ENCODE data around the gene WIPF1. TPM values are rescaled to one million over a fixed set of nuclear protein-coding genes. Genes with fewer than 3 reads are reported as not detected.

The WIPF1 gene
- total and polyA plus RNA-seq, 4 donors: 40.9 to 118 (median 79.2) TPM

GRCh38 chr2:174563530-174564282 lies 33.9 kb downstream of the WIPF1 start:
- H3K4me1 ChIP-seq (ENCODE audit: control insufficient read depth in 1 of 2, insufficient read depth in 2 of 2, low read length in 2 of 2): peaks cover 0 to 2% of the 10 kb centered on the region in 2 donors
- intact Hi-C loops (cut with DNase I): no loop called here
- ATAC-seq (ENCODE audit: low FRiP score) (no peak), DNase-seq (no peak)
- no peak overlapping the region for H3K27ac ChIP-seq (ENCODE audit: low read depth in 1 of 2, low read length in 2 of 2)
- H3K9me3 ChIP-seq (ENCODE audit: control insufficient read depth, low read length): no peaks in the 10 kb centered on the region
- H3K27me3 ChIP-seq (ENCODE audit: control insufficient read depth in 1 of 2, insufficient read depth in 2 of 2, low read length in 1 of 2): no peaks in the 10 kb centered on the region
- H3K4me3 ChIP-seq (ENCODE audit: low read length in 2 of 2): no peak overlapping the region
- 80 to 86% methylated on average over 5 of the region's 5 CpGs for WGBS, 2 donors
- no peaks in the 10 kb centered on the region for H3K36me3 ChIP-seq (ENCODE audit: control insufficient read depth in 1 of 2, insufficient read depth in 2 of 2, low read length in 1 of 2)

DNA sequence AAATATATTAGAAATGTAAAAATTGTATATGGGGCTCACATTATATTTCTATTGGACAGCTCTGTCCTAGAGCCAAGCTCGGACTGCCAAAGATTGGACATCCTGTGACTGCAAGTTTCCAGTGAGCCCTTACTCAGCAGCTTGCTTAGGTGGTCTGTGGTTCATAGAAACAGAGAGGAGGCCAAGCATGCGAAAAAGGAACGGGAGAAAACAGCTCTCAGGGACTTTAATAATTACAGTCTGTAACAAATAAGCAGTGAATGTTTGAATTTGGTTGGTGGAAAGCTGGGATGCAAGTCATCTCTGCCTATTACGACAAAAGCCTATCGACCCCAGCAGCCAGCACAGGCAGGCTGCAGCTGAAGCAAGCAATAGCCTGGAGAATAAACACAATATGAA lies 35.6 kb downstream of the WIPF1 start:
- peak overlapping the region in 1 of 2 donors; percentile 7 for H3K27ac ChIP-seq (ENCODE audit: low read depth in 1 of 2, low read length in 2 of 2)

GRCh38 chr2:174561283-174561971 lies 36.2 kb downstream of the WIPF1 start:
- WGBS, 2 donors: 4 to 8% methylated on average over 8 of the region's 8 CpGs
- peak; percentile 80 to 88 for DNase-seq
- ATAC-seq (ENCODE audit: low FRiP score): peak; percentile 90

More for the DNA sequence above, 35.6 kb downstream of the WIPF1 start:
- peaks cover 0 to 2% of the 10 kb centered on the region in 2 donors for H3K4me1 ChIP-seq (ENCODE audit: control insufficient read depth in 1 of 2, insufficient read depth in 2 of 2, low read length in 2 of 2)
- H3K27me3 ChIP-seq (ENCODE audit: control insufficient read depth in 1 of 2, insufficient read depth in 2 of 2, low read length in 1 of 2): no peaks in the 10 kb centered on the region
- no peak overlapping the region for H3K4me3 ChIP-seq (ENCODE audit: low read length in 2 of 2)
- H3K9me3 ChIP-seq (ENCODE audit: control insufficient read depth, low read length): no peaks in the 10 kb centered on the region
- H3K36me3 ChIP-seq (ENCODE audit: control insufficient read depth in 1 of 2, insufficient read depth in 2 of 2, low read length in 1 of 2): no peaks in the 10 kb centered on the region
- intact Hi-C loops (cut with DNase I): no loop called here
- ATAC-seq (ENCODE audit: low FRiP score) (no peak), DNase-seq (no peak)
- WGBS, 2 donors: 28 to 32% methylated on average over 5 of the region's 5 CpGs

DNA sequence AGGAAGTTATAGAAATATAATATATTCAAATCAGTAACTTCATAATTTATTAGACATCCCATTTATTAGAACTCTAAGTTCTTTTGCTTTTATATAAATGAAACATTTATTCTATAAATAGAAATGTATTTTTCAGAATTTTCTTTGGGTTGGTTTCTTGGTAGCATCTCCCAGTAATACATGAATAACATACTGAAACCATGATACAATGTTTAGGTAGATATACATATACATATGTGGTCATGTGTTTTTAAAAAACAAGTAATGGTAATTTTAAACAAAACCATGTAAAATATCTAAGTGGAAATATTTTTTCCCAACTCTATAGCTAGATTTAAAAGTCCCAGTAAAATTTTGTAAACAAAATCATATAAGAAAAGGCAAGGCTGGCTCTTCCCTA lies 36.9 kb downstream of the WIPF1 start:
- Histone ChIP-seq H3K4me1 (ENCODE audit: control insufficient read depth in 1 of 2, insufficient read depth in 2 of 2, low read length in 2 of 2) (peaks cover 0 to 2% of the 10 kb centered on the region in 2 donors), H3K27ac (ENCODE audit: low read depth in 1 of 2, low read length in 2 of 2) (no peak overlapping the region), H3K36me3 (ENCODE audit: control insufficient read depth in 1 of 2, insufficient read depth in 2 of 2, low read length in 1 of 2) (no peaks in the 10 kb centered on the region), H3K27me3 (ENCODE audit: control insufficient read depth in 1 of 2, insufficient read depth in 2 of 2, low read length in 1 of 2) (no peaks in the 10 kb centered on the region), H3K9me3 (ENCODE audit: control insufficient read depth, low read length) (no peaks in the 10 kb centered on the region), H3K4me3 (ENCODE audit: low read length in 2 of 2) (no peak overlapping the region)
- DNase-seq (no peak), ATAC-seq (ENCODE audit: low FRiP score) (no peak)
- intact Hi-C loops (cut with DNase I): no loop called here

More at GRCh38 chr2:174561283-174561971, 36.2 kb downstream of the WIPF1 start:
- Histone ChIP-seq H3K9me3 (ENCODE audit: control insufficient read depth, low read length) (no peaks in the 10 kb centered on the region), H3K4me3 (ENCODE audit: low read length in 2 of 2) (no peak overlapping the region), H3K27me3 (ENCODE audit: control insufficient read depth in 1 of 2, insufficient read depth in 2 of 2, low read length in 1 of 2) (no peaks in the 10 kb centered on the region), H3K36me3 (ENCODE audit: control insufficient read depth in 1 of 2, insufficient read depth in 2 of 2, low read length in 1 of 2) (no peaks in the 10 kb centered on the region), H3K4me1 (ENCODE audit: control insufficient read depth in 1 of 2, insufficient read depth in 2 of 2, low read length in 2 of 2) (peaks cover 0 to 2% of the 10 kb centered on the region in 2 donors), H3K27ac (ENCODE audit: low read depth in 1 of 2, low read length in 2 of 2) (no peak overlapping the region)
- intact Hi-C loops (cut with DNase I): no loop called here

- intact Hi-C loops (cut with DNase I): no loop called here
- H3K4me3 ChIP-seq (ENCODE audit: low read length in 2 of 2): no peak overlapping the region
- DNase-seq: no peak
- no peak overlapping the region for H3K27ac ChIP-seq (ENCODE audit: low read depth in 1 of 2, low read length in 2 of 2)
- no peaks in the 10 kb centered on the region for H3K4me1 ChIP-seq (ENCODE audit: control insufficient read depth in 1 of 2, insufficient read depth in 2 of 2, low read length in 2 of 2)
- no peaks in the 10 kb centered on the region for H3K9me3 ChIP-seq (ENCODE audit: control insufficient read depth, low read length)
- 61 to 71% methylated on average over 4 of the region's 4 CpGs for WGBS, 2 donors
- no peaks in the 10 kb centered on the region for H3K27me3 ChIP-seq (ENCODE audit: control insufficient read depth in 1 of 2, insufficient read depth in 2 of 2, low read length in 1 of 2)
- ATAC-seq (ENCODE audit: low FRiP score): no peak
- no peaks in the 10 kb centered on the region for H3K36me3 ChIP-seq (ENCODE audit: control insufficient read depth in 1 of 2, insufficient read depth in 2 of 2, low read length in 1 of 2)
These were observed 41.6 kb downstream of the WIPF1 start for GRCh38 chr2:174555998-174556397.

- Histone ChIP-seq H3K4me1 (ENCODE audit: control insufficient read depth in 1 of 2, insufficient read depth in 2 of 2, low read length in 2 of 2) (no peaks in the 10 kb centered on the region), H3K27ac (ENCODE audit: low read depth in 1 of 2, low read length in 2 of 2) (no peak overlapping the region), H3K9me3 (ENCODE audit: control insufficient read depth, low read length) (no peaks in the 10 kb centered on the region), H3K4me3 (ENCODE audit: low read length in 2 of 2) (no peak overlapping the region), H3K27me3 (ENCODE audit: control insufficient read depth in 1 of 2, insufficient read depth in 2 of 2, low read length in 1 of 2) (no peaks in the 10 kb centered on the region), H3K36me3 (ENCODE audit: control insufficient read depth in 1 of 2, insufficient read depth in 2 of 2, low read length in 1 of 2) (no peaks in the 10 kb centered on the region)
- intact Hi-C loops (cut with DNase I): no loop called here
- 90% methylated on average over 4 of the region's 4 CpGs for WGBS, 2 donors
- no peak for DNase-seq
- no peak for ATAC-seq (ENCODE audit: low FRiP score)
These were observed 43.0 kb downstream of the WIPF1 start for GRCh38 chr2:174554529-174555150.

DNA sequence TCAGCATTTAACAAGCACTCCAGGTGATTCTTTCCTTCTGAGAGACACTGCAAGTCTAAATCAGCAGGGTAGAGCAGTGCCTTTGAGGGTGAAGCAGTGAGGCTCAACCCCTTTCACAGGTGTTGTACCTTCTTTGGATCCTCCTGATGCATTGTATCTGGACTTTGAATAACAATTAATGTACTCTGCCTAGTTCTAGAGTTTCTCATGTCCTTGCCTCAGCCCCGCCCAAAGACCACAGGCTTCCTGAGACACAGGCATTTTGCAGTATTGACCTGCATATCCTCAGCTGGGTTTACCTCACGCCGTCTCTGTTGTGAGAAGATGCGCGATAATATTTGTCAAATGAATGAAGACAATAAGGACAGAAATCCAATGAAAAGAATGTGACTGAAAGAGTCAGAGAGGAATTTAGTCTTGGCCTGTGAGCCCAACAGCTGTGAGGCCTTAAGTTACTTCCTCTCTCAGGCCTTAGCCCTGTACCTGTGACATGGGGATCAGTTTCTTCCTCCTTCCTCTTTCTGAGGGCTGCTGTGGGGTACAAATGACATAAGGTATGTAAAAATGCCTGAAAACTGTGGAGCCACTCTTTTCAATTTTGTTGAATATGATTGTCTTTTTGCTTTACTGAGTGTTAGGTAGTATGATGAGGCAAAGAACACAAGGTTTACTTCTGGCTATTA lies 43.7 kb downstream of the WIPF1 start:
- WGBS, 2 donors: 96 to 99% methylated on average over 5 of the region's 5 CpGs
- H3K4me3 ChIP-seq (ENCODE audit: low read length in 2 of 2): no peak overlapping the region
- no peaks in the 10 kb centered on the region for H3K4me1 ChIP-seq (ENCODE audit: control insufficient read depth in 1 of 2, insufficient read depth in 2 of 2, low read length in 2 of 2)
- intact Hi-C loops (cut with DNase I): no loop called here
- H3K36me3 ChIP-seq (ENCODE audit: control insufficient read depth in 1 of 2, insufficient read depth in 2 of 2, low read length in 1 of 2): no peaks in the 10 kb centered on the region
- no peak overlapping the region for H3K27ac ChIP-seq (ENCODE audit: low read depth in 1 of 2, low read length in 2 of 2)
- ATAC-seq (ENCODE audit: low FRiP score) (no peak), DNase-seq (no peak)
- no peaks in the 10 kb centered on the region for H3K27me3 ChIP-seq (ENCODE audit: control insufficient read depth in 1 of 2, insufficient read depth in 2 of 2, low read length in 1 of 2)
- no peaks in the 10 kb centered on the region for H3K9me3 ChIP-seq (ENCODE audit: control insufficient read depth, low read length)

- DNase-seq (no peak), ATAC-seq (ENCODE audit: low FRiP score) (no peak)
- Histone ChIP-seq H3K27me3 (ENCODE audit: control insufficient read depth in 1 of 2, insufficient read depth in 2 of 2, low read length in 1 of 2) (no peaks in the 10 kb centered on the region), H3K36me3 (ENCODE audit: control insufficient read depth in 1 of 2, insufficient read depth in 2 of 2, low read length in 1 of 2) (no peaks in the 10 kb centered on the region), H3K4me3 (ENCODE audit: low read length in 2 of 2) (no peak overlapping the region), H3K27ac (ENCODE audit: low read depth in 1 of 2, low read length in 2 of 2) (no peak overlapping the region), H3K4me1 (ENCODE audit: control insufficient read depth in 1 of 2, insufficient read depth in 2 of 2, low read length in 2 of 2) (no peaks in the 10 kb centered on the region), H3K9me3 (ENCODE audit: control insufficient read depth, low read length) (no peaks in the 10 kb centered on the region)
- intact Hi-C loops (cut with DNase I): no loop called here
- WGBS, 2 donors: 90% methylated on average over 5 of the region's 5 CpGs
These were observed 44.7 kb downstream of the WIPF1 start for GRCh38 chr2:174552880-174553279.

All from aorta (tissue), 5 donors.